ENCODE data around the gene MS4A15.

GRCh38 chr11:60810569-60810968 is 53.9 kb downstream of the MS4A15 start:
- TF ChIP-seq EZH2 (IDR thresholded peaks at IDR 0.05; ENCODE audit: insufficient read depth, poor library complexity, severe bottlenecking) (no peak), EZH2phosphoT487 (IDR thresholded peaks at IDR 0.05; ENCODE audit: insufficient read depth, low read depth) (no peak)
